ENCODE results near the gene SEC31A.

DNA sequence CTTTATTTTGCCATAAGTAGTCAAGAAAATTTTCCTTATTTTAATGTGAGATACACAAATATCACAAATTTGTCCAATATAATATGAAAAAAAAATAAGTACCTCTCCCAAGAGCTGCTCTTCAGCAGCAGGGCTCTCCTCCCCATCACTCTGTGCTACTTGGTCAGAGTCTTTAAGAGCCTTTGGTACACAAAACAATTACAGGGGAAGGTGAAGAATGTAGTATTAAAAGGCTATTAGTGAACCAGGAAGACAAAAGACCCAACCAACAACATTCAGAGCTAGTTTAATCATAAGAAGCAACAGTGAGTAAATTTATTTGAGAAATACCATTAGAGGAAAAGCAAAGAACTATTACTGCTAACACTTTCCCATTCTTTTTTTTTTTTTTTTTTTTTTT, 29.4 kb downstream of the SEC31A start:
- TF ChIP-seq GATA3 (IDR thresholded peaks at IDR 0.05; ENCODE audit: low read depth, low read length): no peak
- TF ChIP-seq GATA2 (IDR thresholded peaks at IDR 0.05; ENCODE audit: low read depth, low read length): no peak
